Stimulated activated CD4-positive, alpha-beta T cell treated with anti-CD3 and anti-CD28 coated beads, Interleukin-12 subunit alpha, Interleukin-12 subunit beta, amount 100 ng/mL, for 4 hours (primary cell): ENCODE results near the gene PDE6C.

Experiments used
- DNase-seq: peaks from one replicate; pipeline ENCODE4 v3.0.0-alpha.2; 2020

Gene PDE6C

GRCh38 chr10:93595378-93596161, 16.8 kb upstream of the PDE6C start:
- no peak for DNase-seq

DNA sequence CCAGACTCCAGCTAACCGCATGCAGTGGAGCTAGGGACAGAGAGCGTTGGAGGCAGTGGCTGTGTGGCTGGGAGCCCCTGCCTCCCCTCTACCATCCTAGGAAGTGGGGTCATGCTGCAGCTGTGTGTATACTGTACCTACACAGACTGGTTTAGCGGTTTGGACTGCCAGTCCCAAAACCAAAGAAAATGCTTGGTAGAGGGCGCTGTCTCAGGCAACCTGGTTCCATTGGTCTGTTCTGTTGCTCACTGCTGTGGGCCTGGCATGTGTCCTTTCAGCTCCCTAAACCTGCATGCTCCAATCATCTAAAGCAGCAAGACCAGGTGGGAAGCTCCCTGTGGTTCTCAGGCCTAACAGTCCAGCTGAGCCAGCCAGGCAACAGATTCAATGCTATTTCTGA, 15.8 kb upstream of the PDE6C start:
- no peak for DNase-seq

DNA sequence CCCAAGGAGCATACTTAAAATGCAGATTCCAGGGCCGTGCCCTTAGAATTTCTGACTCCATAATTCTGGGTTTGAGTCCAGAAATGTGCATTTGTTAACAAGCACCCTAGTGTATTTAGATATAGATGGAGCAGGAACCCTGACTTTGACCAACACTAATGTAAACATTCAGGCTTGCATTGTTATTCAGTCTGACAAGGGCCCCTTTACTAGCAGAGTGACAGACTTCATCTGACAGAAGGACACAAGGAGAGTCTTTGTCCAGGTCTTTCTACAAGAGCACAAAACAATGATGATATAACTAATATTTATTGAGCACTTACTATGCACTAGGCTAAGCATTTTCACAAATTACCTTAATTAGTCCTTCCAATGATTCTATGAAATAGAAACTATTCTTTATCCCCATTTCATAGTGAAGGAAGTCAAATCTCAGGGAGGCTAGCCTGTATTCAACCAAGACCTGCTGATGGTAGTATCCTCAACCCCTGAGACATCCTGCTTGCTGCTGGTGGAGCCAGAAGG, 15.2 kb upstream of the PDE6C start:
- DNase-seq = no peak

GRCh38 chr10:93598157-93598556, 14.2 kb upstream of the PDE6C start:
- DNase-seq = no peak

- no peak for DNase-seq
Observed at GRCh38 chr10:93599335-93599734, 13.0 kb upstream of the PDE6C start.

GRCh38 chr10:93599778-93600177, 12.6 kb upstream of the PDE6C start:
- DNase-seq = no peak

DNA sequence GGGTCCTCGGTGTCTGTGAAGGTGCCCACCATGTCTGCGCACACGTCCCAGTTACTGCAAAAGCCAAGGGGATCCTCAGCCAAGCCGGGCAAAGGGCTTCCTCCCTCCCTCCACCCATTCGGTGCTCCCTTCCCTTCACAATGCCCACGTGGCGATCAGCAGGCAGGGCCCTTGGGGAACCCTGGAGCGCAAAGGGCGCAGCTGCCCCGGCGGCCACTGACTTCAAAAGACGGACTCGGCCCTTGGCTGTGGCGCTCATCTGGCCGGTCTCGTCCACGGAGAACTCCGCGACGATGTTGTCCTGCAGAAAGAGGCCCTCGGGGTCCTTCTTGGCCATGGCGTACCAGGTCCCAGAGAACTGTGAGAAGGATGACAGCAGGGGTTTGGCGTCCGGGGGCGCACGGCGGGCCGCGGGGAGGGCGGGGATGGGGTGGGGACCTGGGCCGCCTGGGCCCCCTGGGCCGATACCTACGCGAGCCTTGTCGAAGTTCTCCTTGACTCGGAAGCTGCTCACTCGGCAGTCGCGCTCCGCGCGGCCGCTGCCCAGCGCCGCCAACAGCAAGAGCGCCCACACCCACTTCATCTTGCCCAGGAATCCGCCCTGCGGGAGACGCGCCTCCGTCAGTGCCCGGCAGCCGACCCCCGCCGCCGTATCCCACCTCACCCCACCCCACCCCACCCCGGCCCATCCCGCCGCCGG, 11.7 kb upstream of the PDE6C start:
- no peak for DNase-seq

GRCh38 chr10:93601146-93601773, 11.1 kb upstream of the PDE6C start, which contains the start of gene RBP4:
Gene RBP4 (minus strand): TSS chr10:93601235. CDS start chr10:93601028, 207 bp downstream.
- DNase-seq = no peak

DNA sequence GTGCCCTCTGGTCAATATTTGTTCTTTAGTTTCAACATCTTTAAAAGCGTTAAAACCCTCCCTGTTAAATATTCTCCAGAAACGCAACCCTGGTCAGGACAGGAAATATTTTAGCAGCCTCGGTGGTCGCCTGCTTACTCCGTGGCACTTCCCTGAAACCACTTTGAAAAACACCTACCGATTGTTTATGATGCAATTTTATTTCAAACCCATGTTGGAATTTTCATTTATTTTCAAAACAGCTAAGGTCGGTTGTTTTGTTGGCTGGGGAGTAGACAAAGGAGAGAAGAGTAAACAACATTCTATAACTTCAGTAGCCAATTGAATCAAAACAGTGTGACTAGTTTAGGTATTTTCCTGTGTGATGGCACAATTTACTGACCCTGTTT, 10.6 kb upstream of the PDE6C start:
- no peak for DNase-seq

DNA sequence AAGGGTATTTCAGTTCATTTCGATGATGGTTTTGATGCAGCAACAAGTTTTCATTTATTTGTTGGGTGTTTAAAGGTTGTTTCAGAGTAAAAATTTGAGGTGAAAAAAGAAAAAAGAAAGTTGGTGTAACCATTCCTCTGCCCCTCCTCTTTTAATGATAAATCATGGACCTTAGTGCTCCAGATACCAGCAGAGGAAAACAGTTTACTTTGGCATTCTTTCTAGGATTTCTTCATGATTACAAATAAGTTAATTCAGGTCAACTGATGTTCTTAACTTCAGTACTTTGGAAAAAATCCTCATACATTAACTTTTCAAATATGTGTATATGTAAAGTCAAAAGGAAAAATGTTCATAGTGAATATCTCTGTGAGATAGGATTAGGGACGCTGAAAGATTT, 9.3 kb upstream of the PDE6C start:
- DNase-seq = no peak

- no peak for DNase-seq
Observed at GRCh38 chr10:93604146-93604545, 8.2 kb upstream of the PDE6C start.

DNA sequence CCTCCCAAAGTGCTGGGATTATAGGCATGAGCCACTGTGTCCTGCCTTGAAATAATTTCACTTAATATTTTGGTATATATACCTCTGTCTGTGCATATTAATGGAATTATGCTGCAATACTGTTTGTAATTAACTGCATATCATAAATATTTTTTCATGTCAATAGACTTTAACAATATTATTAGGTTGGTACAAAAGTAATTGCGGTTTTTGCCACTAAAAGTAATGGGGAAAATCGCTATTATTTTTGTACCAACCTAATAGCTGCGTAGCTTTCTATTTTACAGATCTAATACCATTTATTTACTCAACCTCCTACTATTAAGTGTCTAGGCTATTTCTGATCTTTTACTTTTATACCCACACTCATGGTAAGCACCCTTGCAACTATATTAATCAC, 3.9 kb upstream of the PDE6C start:
- no peak for DNase-seq

- DNase-seq = no peak
Observed at GRCh38 chr10:93613126-93613525, 789 bp downstream of the PDE6C start.

GRCh38 chr10:93614101-93614825, 1.9 kb downstream of the PDE6C start:
- DNase-seq = no peak

GRCh38 chr10:93615576-93616235, 3.4 kb downstream of the PDE6C start:
- DNase-seq = no peak

GRCh38 chr10:93620925-93621324, 8.6 kb downstream of the PDE6C start:
- DNase-seq = no peak

DNA sequence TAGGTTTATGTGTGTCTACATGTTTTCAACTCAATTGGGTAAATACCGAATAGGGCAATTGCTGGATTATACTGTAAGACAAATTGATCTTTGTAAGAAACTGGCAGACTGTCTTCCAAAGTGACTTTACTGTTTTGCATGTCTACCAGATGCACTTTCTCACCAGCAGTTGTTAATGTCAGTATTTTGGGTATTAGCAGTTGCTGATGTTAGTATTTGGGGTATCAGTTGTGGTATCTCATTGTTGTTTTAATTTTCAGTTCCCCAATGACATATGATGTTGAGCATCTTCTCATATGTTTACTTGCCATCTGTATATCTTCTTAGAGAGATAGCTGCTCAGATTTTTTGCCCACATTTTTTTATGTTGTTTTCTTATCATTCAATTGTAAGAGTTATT, 10.6 kb downstream of the PDE6C start:
- DNase-seq = no peak

DNA sequence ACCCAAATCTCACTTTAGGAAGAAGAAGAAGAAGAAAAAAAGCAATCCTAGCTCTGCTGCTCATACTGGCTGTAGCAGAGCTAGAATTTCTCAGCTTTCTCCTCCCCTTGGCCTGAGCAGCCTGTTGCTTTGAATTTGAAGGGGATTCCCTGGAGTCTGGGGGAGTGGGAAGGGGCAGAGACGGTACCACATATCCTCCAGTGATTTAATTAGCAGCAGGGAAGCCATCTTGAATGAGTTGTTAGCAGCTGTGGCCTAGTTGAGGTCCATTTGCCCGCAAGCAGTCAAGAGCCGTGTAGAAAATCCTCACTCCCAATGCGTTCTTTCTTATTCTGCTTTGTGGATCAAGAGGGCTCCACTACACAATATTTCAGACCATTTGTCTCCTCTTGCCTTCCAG, 16.5 kb downstream of the PDE6C start:
- DNase-seq = no peak

- DNase-seq = no peak
Observed at GRCh38 chr10:93629647-93630305, 17.4 kb downstream of the PDE6C start.

GRCh38 chr10:93630625-93631557, 18.6 kb downstream of the PDE6C start:
- DNase-seq = no peak

DNA sequence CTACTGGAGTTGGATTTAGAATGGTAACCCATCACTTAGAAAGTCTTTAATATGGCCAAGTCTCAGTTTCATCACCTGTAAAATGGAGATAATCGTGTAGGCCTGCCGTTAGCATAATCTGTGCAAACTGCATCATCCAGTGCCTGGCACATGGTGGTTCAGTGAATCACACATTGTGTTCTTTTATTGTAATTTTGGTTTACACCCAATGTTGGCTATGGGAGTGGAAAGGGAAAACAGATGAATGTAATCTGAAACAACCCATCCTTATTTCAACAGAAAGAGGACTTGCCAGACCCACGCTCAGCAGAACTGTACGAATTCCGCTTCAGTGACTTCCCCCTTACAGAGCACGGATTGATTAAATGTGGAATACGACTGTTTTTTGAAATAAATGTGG, 27.5 kb downstream of the PDE6C start:
- DNase-seq = no peak
